ENCODE data around the gene FOXA1. TPM values are rescaled to one million over a fixed set of nuclear protein-coding genes. Genes with fewer than 3 reads are reported as not detected.

FOXA1 gene
- total RNA-seq, 1 donor from 2014 or later = not detected

- H3K36me3 Mint-ChIP-seq (ENCODE audit: low read depth) = no peaks in the 10 kb centered on the region
- peaks cover 14% of the 10 kb centered on the region for H3K27me3 Mint-ChIP-seq (ENCODE audit: low read depth)
- no peaks in the 10 kb centered on the region for H3K4me1 Mint-ChIP-seq
- no peak overlapping the region for H3K27ac Mint-ChIP-seq (ENCODE audit: unreplicated experiment)
- TF ChIP-seq, protein P1, sequence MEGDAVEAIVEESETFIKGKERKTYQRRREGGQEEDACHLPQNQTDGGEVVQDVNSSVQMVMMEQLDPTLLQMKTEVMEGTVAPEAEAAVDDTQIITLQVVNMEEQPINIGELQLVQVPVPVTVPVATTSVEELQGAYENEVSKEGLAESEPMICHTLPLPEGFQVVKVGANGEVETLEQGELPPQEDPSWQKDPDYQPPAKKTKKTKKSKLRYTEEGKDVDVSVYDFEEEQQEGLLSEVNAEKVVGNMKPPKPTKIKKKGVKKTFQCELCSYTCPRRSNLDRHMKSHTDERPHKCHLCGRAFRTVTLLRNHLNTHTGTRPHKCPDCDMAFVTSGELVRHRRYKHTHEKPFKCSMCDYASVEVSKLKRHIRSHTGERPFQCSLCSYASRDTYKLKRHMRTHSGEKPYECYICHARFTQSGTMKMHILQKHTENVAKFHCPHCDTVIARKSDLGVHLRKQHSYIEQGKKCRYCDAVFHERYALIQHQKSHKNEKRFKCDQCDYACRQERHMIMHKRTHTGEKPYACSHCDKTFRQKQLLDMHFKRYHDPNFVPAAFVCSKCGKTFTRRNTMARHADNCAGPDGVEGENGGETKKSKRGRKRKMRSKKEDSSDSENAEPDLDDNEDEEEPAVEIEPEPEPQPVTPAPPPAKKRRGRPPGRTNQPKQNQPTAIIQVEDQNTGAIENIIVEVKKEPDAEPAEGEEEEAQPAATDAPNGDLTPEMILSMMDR (conservative IDR thresholded peaks at IDR 0.05) = no peak
- H3K9me3 Mint-ChIP-seq = no peaks in the 10 kb centered on the region
- DNase-seq (ENCODE audit: low read depth, low spot score) = no peak
- no peak overlapping the region for H3K4me3 Mint-ChIP-seq
Observed at GRCh38 chr14:37637341-37637740, 42.3 kb upstream of the FOXA1 start.

DNA sequence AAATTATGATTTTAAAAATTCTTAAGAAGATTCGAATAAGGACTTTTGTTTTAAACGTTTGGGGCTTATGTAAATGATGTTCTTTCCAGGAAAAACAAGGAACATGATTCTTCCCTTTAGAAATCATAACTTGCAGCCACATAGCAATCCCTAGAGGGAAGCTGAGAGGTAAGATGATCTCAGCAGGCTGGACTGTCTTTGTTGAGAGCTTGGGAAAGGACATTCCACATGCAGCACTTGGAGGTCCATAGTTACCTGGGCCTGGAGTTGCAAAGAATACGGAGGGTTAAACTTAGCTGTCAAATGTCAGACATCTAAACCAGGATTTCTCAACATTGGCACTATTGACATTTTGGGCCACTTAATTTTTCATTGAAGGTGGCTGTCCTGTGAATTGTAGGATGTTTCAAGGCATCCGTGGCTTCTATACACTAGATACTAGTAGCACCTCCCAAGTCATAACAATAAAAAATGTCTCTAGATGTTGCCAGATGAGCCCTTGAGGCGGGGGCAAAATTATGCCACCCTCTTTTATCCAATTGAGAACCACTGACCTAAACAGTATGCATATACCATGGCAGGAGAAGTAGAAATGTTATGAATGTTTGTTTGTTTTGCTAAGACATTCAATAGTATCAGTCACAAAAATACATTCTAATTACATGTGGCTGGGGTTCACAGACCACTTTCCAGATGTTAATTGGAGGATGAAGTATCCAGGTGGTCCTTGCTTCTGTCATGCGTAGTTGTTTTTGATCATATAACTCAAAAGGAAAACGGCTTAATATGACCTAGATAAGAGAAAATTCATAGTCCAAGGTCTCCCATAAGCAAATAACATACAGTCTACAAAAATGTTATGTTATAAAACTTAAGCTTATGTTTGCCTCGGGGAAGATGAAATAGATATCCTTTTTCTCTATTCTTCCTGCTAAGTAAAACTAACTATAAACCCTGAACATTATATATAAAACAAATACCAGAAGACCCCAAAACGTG, 30.8 kb upstream of the FOXA1 start:
- Mint-ChIP-seq H3K4me1 (peaks cover 4% of the 10 kb centered on the region), H3K4me3 (no peak overlapping the region), H3K27ac (ENCODE audit: unreplicated experiment) (no peak overlapping the region), H3K9me3 (peaks cover 14% of the 10 kb centered on the region), H3K36me3 (ENCODE audit: low read depth) (peaks cover 8% of the 10 kb centered on the region), H3K27me3 (ENCODE audit: low read depth) (peaks cover 64% of the 10 kb centered on the region)
- TF ChIP-seq, protein P1 (conservative IDR thresholded peaks at IDR 0.05) = no peak
- DNase-seq (ENCODE audit: low read depth, low spot score) = no peak

- Mint-ChIP-seq H3K9me3 (peaks cover 3% of the 10 kb centered on the region), H3K4me1 (peaks cover 4% of the 10 kb centered on the region), H3K36me3 (ENCODE audit: low read depth) (no peaks in the 10 kb centered on the region), H3K4me3 (no peak overlapping the region), H3K27me3 (ENCODE audit: low read depth) (peaks cover 65% of the 10 kb centered on the region), H3K27ac (ENCODE audit: unreplicated experiment) (no peak overlapping the region)
- TF ChIP-seq, protein P1 (conservative IDR thresholded peaks at IDR 0.05) = no peak
- DNase-seq (ENCODE audit: low read depth, low spot score) = no peak
Observed at GRCh38 chr14:37623971-37624370, 28.9 kb upstream of the FOXA1 start.

DNA sequence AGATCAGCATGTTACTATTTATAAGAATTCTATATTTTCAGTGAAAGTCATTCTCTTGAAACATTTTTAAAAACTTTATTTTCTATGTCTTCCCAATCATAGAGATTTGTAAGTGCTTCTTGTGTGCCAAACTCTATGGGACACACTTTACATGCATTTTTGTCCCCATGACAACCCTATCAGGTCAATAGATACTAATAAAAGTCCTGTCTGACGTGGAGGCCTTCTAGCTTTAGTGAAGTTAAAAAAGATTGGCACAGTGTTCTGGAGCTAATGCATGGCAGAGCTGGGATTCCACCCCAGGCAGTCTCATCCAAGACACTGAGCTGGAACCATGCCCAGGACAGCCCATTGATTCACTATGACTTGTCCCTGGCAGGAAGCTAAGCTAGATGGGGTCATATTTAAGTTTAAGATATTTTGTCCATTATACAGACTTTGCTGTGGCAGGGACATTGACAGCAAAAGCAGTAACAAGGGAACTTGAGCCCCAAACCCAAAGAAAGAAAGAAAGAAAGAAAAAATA, 28.4 kb upstream of the FOXA1 start:
- no peak for DNase-seq (ENCODE audit: low read depth, low spot score)
- H3K27me3 Mint-ChIP-seq (ENCODE audit: low read depth) = peaks cover 64% of the 10 kb centered on the region
- TF ChIP-seq, protein P1 (conservative IDR thresholded peaks at IDR 0.05) = no peak
- H3K4me3 Mint-ChIP-seq = no peak overlapping the region
- H3K36me3 Mint-ChIP-seq (ENCODE audit: low read depth) = no peaks in the 10 kb centered on the region
- peaks cover 2% of the 10 kb centered on the region for H3K9me3 Mint-ChIP-seq
- no peak overlapping the region for H3K27ac Mint-ChIP-seq (ENCODE audit: unreplicated experiment)
- H3K4me1 Mint-ChIP-seq = peaks cover 9% of the 10 kb centered on the region

GRCh38 chr14:37622231-37622923, 27.3 kb upstream of the FOXA1 start:
- TF ChIP-seq, protein P1 (conservative IDR thresholded peaks at IDR 0.05) = peak; percentile 18
- Mint-ChIP-seq H3K36me3 (ENCODE audit: low read depth) (peaks cover 3% of the 10 kb centered on the region), H3K9me3 (no peaks in the 10 kb centered on the region), H3K27me3 (ENCODE audit: low read depth) (peaks cover 59% of the 10 kb centered on the region), H3K27ac (ENCODE audit: unreplicated experiment) (no peak overlapping the region), H3K4me3 (peak overlapping the region; percentile 18), H3K4me1 (peaks cover 11% of the 10 kb centered on the region)
- peak; percentile 34 for DNase-seq (ENCODE audit: low read depth, low spot score)

All from neural crest cell (in vitro differentiated cells).